Measurements from ENCODE around the gene CDC5L. TPM values are rescaled to one million over a fixed set of nuclear protein-coding genes. Genes with fewer than 3 reads are reported as not detected.
"Not testable (repeated sequence)": the region's sequence is repeated elsewhere in the genome, so short reads cannot be mapped to it uniquely, and the experiment has no call there.

Gene CDC5L
- total RNA-seq, 1 donor from 2014 or later: 25.6 TPM

GRCh38 chr6:44446626-44447300 lies 59.3 kb downstream of the CDC5L start:
- no peak overlapping the region for H3K4me3 Mint-ChIP-seq
- H3K9me3 Mint-ChIP-seq: peaks cover 19% of the 10 kb centered on the region
- peaks cover 49% of the 10 kb centered on the region for H3K36me3 Mint-ChIP-seq
- no peak for TF ChIP-seq CTCF (IDR thresholded peaks at IDR 0.05; ENCODE audit: unreplicated experiment)
- H3K27ac Mint-ChIP-seq: no peak overlapping the region
- no peak for DNase-seq (ENCODE audit: low spot score in 2 of 2, unreplicated experiment in 2 of 2)
- no peaks in the 10 kb centered on the region for H3K27me3 Mint-ChIP-seq (ENCODE audit: low read depth)
- H3K4me1 Mint-ChIP-seq: peaks cover 14% of the 10 kb centered on the region

- not testable (repeated sequence) for H3K27ac Mint-ChIP-seq; H3K27me3 Mint-ChIP-seq (ENCODE audit: low read depth); H3K9me3 Mint-ChIP-seq; H3K4me3 Mint-ChIP-seq; DNase-seq (ENCODE audit: low spot score in 2 of 2, unreplicated experiment in 2 of 2)
- H3K36me3 Mint-ChIP-seq: peaks cover 32% of the 10 kb centered on the region
- peaks cover 14% of the 10 kb centered on the region for H3K4me1 Mint-ChIP-seq
Measured at GRCh38 chr6:44449181-44449580, 61.7 kb downstream of the CDC5L start.

GRCh38 chr6:44451803-44452695 lies 64.5 kb downstream of the CDC5L start:
- Mint-ChIP-seq H3K27ac (no peak overlapping the region), H3K27me3 (ENCODE audit: low read depth) (peaks cover 4% of the 10 kb centered on the region), H3K9me3 (no peaks in the 10 kb centered on the region), H3K4me1 (peaks cover 8% of the 10 kb centered on the region), H3K4me3 (no peak overlapping the region), H3K36me3 (peaks cover 21% of the 10 kb centered on the region)
- no peak for DNase-seq (ENCODE audit: low spot score in 2 of 2, unreplicated experiment in 2 of 2)
- TF ChIP-seq CTCF (IDR thresholded peaks at IDR 0.05; ENCODE audit: unreplicated experiment): no peak

- H3K27ac Mint-ChIP-seq: no peak overlapping the region
- TF ChIP-seq CTCF (IDR thresholded peaks at IDR 0.05; ENCODE audit: unreplicated experiment): no peak
- peaks cover 9% of the 10 kb centered on the region for H3K4me1 Mint-ChIP-seq
- H3K9me3 Mint-ChIP-seq: no peaks in the 10 kb centered on the region
- H3K36me3 Mint-ChIP-seq: peaks cover 16% of the 10 kb centered on the region
- no peak for DNase-seq (ENCODE audit: low spot score in 2 of 2, unreplicated experiment in 2 of 2)
- peaks cover 11% of the 10 kb centered on the region for H3K27me3 Mint-ChIP-seq (ENCODE audit: low read depth)
- no peak overlapping the region for H3K4me3 Mint-ChIP-seq
Measured at GRCh38 chr6:44452725-44453124, 65.2 kb downstream of the CDC5L start.

- Mint-ChIP-seq H3K27ac (no peak overlapping the region), H3K27me3 (ENCODE audit: low read depth) (peaks cover 15% of the 10 kb centered on the region), H3K9me3 (no peaks in the 10 kb centered on the region), H3K36me3 (peaks cover 12% of the 10 kb centered on the region), H3K4me3 (no peak overlapping the region), H3K4me1 (peaks cover 9% of the 10 kb centered on the region)
- TF ChIP-seq CTCF (IDR thresholded peaks at IDR 0.05; ENCODE audit: unreplicated experiment): no peak
- DNase-seq (ENCODE audit: low spot score in 2 of 2, unreplicated experiment in 2 of 2): no peak
Measured at GRCh38 chr6:44453146-44453545, 65.6 kb downstream of the CDC5L start.

- TF ChIP-seq CTCF (IDR thresholded peaks at IDR 0.05; ENCODE audit: unreplicated experiment): no peak
- H3K4me1 Mint-ChIP-seq: peaks cover 9% of the 10 kb centered on the region
- H3K36me3 Mint-ChIP-seq: peaks cover 7% of the 10 kb centered on the region
- H3K27ac Mint-ChIP-seq: no peak overlapping the region
- no peaks in the 10 kb centered on the region for H3K9me3 Mint-ChIP-seq
- H3K4me3 Mint-ChIP-seq: no peak overlapping the region
- peaks cover 17% of the 10 kb centered on the region for H3K27me3 Mint-ChIP-seq (ENCODE audit: low read depth)
- no peak for DNase-seq (ENCODE audit: low spot score in 2 of 2, unreplicated experiment in 2 of 2)
Measured at GRCh38 chr6:44454198-44454597, 66.7 kb downstream of the CDC5L start.

All from mesothelial cell of epicardium (in vitro differentiated cells).